Stimulated activated naive CD8-positive, alpha-beta T cell treated with anti-CD3 and anti-CD28 coated beads, Interleukin-15, Interleukin-2, amounts not matched to agents 100 U/mL and 50 U/mL, for 24 hours (primary cell): ENCODE data around the gene ZBTB39.
"Not testable (repeated sequence)": the region's sequence is repeated elsewhere in the genome, so short reads cannot be mapped to it uniquely, and the experiment has no call there.

ENCODE experiments used
- ATAC-seq: fragments of 150-1000 bp; cut with Tn5 transposase; one replicate; pipeline ENCODE4 v1.10.0; 2021
- DNase-seq: peaks from one replicate; pipeline ENCODE4 v3.0.0; 2021

The ZBTB39 gene

GRCh38 chr12:56980941-56981530, 25.3 kb downstream of the ZBTB39 start:
- ATAC-seq = no peak
- no peak for DNase-seq

GRCh38 chr12:56980268-56980667, 26.1 kb downstream of the ZBTB39 start:
- ATAC-seq (no peak), DNase-seq (no peak)

- DNase-seq (no peak), ATAC-seq (no peak)
Measured at GRCh38 chr12:56979628-56980027, 26.7 kb downstream of the ZBTB39 start.

- ATAC-seq (peak; percentile 28), DNase-seq (no peak)
Measured at GRCh38 chr12:56978397-56979138, 27.8 kb downstream of the ZBTB39 start.

GRCh38 chr12:56977361-56977760, 29.0 kb downstream of the ZBTB39 start:
- DNase-seq, ATAC-seq: not testable (repeated sequence)

DNA sequence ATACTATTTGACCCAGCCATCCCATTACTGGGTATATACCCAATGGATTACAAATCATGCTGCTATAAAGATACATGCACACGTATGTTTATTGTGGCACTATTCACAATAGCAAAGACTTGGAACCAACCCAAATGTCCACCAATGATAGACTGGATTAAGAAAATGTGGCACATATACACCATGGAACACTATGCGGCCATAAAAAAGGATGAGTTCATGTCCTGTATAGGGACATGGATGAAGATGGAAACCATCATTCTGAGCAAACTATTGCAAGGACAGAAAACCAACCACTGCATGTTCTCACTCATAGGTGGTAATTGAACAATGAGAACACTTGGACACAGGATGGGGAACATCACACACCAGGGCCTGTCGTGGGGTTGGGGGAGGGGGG, 32.1 kb downstream of the ZBTB39 start:
- ATAC-seq = not testable (repeated sequence)

DNA sequence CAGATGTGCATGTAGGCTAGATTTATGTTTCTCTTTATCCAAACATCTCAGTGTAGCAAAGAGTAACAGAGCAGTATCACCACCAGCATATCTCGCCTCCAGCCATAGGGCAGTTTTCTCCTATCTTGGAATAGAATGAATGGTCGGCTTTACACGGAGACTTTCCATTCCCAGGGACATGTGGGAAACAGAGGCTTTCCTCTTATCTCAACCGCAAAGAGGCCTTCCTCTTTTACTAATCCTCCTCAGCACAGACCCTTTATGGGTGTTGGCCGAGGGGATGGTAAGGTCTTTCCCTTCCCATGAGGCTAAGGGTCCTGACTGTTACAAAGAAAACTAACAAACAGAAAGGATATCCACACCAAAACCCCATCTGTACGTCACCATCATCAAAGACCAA, 37.4 kb downstream of the ZBTB39 start:
- ATAC-seq, DNase-seq: not testable (repeated sequence)

More for the DNA sequence above, 32.1 kb downstream of the ZBTB39 start:
- DNase-seq = not testable (repeated sequence)

GRCh38 chr12:56965997-56966642, 40.2 kb downstream of the ZBTB39 start:
- DNase-seq, ATAC-seq: not testable (repeated sequence)

- not testable (repeated sequence) for DNase-seq, ATAC-seq
Measured at GRCh38 chr12:56965124-56965523, 41.2 kb downstream of the ZBTB39 start.

DNA sequence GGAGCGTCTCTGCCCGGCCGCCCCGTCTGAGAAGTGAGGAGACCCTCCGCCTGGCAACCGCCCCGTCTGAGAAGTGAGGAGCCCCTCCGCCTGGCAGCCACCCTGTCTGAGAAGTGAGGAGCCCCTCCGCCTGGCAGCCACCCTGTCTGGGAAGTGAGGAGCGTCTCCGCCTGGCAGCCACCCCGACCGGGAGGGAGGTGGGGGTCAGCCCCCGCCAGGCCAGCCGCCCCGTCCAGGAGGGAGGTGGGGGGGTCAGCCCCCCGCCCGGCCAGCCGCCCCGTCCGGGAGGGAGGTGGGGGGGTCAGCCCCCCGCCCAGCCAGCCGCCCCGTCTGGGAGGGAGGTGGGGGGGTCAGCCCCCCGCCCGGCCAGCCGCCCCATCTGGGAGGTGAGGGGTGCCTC, 42.8 kb downstream of the ZBTB39 start:
- not testable (repeated sequence) for DNase-seq, ATAC-seq

- DNase-seq, ATAC-seq: not testable (repeated sequence)
Measured at GRCh38 chr12:56962247-56962646, 44.1 kb downstream of the ZBTB39 start.

DNA sequence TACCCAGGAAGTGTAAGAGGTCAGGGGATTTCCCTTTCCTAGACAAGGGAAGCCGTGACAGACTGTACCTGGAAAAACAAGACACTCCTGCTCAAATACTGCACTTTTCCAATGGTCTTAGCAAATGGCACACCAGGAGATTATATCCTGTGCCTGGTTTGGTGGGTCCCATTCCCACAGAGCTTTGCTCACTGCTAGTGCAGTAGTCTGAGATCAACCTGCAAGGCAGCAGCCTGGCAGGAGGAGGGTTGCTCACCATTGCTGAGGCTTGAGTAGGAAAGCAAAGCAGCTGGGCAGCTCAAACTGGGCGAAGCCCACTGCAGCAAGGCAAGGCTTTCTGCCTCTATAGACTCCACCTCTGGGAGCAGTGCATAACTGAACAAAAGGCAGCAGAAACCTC, 47.9 kb downstream of the ZBTB39 start:
- no peak for ATAC-seq
- no peak for DNase-seq

DNA sequence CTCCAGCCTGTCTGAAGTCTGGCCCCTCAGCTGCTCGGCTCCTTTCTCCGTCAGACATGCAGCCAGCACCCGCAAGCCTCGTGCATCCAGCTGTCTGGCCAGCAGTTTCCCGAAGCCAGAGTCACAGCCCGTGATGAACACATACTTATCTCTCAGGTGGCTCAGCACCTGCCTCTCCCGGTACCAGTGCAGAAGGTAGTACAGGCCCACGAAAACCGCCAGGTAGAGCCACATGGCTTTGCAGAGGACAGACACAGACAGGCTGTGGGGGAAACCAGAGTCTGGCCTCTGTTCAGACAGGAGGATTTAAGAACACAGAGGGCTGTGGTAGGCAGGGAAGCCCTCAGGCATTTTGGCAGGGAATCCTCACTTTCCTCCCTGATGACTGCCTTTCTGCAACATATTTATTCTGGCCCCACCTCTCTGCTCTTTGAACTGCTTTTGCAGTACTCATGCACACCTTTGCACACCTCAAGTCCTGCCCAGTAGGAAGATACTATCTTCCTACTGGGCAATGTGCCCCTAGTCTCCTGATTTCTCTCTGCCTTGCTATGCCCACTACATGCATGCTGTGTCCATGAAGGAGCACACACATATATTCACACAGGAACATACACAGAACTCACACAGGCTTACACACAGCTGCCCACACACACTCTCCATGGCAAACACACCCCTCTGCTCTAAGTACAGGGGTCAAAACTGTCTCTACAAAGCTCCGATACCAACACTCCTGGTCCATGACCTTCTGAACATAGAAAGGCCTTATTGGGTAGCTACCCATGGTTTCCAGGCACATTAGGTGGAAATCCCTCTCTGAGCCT, 48.9 kb downstream of the ZBTB39 start, which contains the start of gene RDH16:
RDH16 (minus strand) TSS at position 380 of the 824 bp plus-strand sequence; CDS start at position 234, 146 bp downstream.
- DNase-seq (no peak), ATAC-seq (no peak)

GRCh38 chr12:56955631-56956256, 50.6 kb downstream of the ZBTB39 start:
- no peak for ATAC-seq
- DNase-seq = no peak

DNA sequence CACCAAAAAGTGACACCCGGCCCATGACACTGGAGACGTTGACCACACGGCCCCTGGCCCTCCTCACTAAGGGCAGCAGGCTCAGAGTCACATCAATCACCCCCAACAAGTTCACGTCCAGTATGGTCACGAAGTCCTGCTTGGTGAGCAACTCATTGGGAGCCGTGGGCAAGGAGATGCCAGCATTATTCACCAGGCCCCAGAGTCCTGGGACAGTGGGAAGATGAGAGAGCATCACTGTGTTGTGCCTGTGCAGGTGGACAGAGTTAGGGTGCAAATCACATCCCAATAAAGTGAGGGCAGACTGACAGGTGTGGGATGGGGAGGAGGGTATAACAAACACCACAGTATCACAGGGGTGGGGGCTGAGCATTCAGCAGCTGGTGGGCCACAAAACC, 51.4 kb downstream of the ZBTB39 start:
- DNase-seq (no peak), ATAC-seq (no peak)

DNA sequence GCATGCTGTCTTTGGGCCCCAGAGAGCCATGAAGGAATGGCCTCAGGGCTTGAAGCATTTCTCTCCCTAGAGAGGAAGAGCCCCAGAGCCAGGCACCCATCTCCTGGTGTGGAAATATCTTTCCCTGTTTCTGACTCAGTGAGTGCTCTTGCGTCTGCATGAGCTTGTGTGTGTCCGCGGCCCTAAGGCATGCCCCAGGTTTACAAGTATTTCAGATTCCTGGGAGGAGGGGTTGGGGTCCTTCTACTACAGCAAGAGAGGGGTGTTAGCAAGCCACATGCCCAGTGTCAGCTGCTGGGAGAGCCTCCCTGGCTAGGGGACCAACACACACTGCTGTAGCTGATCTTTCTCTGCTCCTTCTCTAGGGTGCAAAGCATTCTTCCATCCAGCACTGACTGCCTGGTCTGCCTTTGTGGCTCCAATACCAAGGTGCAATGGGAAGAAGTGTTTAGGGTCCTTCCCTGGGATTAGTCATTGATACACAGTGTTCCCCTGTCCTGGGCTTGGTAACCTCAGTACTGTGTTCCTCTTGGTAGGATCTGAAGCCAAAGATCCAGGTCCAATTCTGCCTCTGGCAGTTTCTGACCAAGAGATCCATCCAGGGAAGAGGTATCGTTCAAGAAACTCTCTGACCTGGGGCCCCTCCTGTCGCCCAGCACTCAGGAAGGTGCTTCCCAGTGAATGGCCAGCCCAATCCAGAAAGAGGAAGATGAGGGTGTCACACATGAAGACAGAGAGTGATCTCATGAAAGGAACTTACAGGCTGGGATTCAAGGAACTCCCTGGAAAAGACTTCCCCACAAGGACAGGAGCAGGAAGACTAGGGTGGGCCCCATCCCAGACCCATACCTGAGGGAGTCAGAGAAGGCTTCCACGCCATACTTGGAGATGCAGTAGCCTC, 52.0 kb downstream of the ZBTB39 start:
- ATAC-seq (no peak), DNase-seq (no peak)

DNA sequence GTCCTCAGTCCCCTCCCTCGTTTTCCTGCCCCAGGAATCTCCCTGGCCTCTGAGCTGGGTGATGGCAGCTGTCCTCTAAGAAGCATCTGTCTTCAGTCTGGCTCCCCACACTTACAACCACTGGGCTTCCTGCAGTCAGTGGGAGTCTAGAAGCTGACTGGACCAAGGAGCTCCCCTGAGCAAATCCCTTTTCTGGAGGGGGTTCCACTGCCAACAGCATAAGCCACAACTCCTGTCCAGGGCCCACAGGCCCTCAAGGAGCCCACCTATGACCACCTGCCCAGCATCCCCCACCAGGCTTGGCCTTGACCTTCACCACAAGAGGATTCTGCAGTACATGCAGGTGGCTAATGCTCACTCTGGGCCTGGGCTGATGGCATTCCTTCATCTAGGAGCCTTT, 53.0 kb downstream of the ZBTB39 start:
- ATAC-seq = no peak
- no peak for DNase-seq

- ATAC-seq (no peak), DNase-seq (no peak)
Measured at GRCh38 chr12:56951582-56952339, 54.6 kb downstream of the ZBTB39 start.

DNA sequence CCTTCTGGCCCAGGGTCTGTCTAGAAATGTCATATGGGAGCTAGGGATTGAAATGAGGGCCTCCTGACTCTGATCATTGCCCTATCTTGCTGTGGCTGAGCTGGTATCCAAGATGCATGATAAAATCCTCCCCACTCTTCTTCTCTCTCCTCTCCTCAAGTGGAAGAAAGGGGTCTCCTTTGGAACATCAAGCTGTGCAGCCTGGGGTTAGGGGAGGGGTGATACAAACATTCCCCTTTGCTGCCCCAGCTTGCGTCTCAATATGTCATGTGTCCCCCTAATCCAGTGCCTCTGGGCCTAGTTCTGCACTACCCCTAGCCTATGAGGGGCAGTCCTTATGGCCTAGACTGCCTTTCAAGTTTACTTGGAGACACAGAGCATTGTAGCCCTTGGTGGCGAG, 57.5 kb downstream of the ZBTB39 start:
- DNase-seq = no peak
- ATAC-seq = no peak
